ENCODE results near the gene NFIC.
A peak's percentile ranks its signal among the peaks of the same experiment; 100 is the strongest.

NFIC gene

GRCh38 chr19:3467437-3468198, 101.2 kb downstream of the NFIC start:
- no peak for TF ChIP-seq EZH2 (optimal IDR thresholded peaks at IDR 0.05; ENCODE audit: low read depth, low read length)
- TF ChIP-seq CTCF (IDR thresholded peaks at IDR 0.05; ENCODE audit: low read length) = no peak
- TF ChIP-seq EZH2phosphoT487 (IDR thresholded peaks at IDR 0.05; ENCODE audit: low read length) = no peak
- Histone ChIP-seq H3K79me2 (ENCODE audit: low read length) (no peaks in the 10 kb centered on the region), H3K9me2 (replicated peaks; ENCODE audit: insufficient read depth, low read length) (no peaks in the 10 kb centered on the region), H3K27ac (ENCODE audit: low read length) (no peak overlapping the region), H3K4me1 (ENCODE audit: low read length) (no peaks in the 10 kb centered on the region), H3K9me3 (replicated peaks; ENCODE audit: insufficient read depth, low read length) (no peaks in the 10 kb centered on the region), H3K4me3 (ENCODE audit: low read length) (no peak overlapping the region), H3K36me3 (replicated peaks; ENCODE audit: insufficient read depth, low read length) (no peaks in the 10 kb centered on the region), H2AFZ (ENCODE audit: low read length) (no peak overlapping the region), H3K27me3 (replicated peaks; ENCODE audit: insufficient read depth, low read length) (peaks cover 78% of the 10 kb centered on the region), H3K4me2 (ENCODE audit: low read depth, low read length) (no peak overlapping the region), H3F3A (ENCODE audit: insufficient read depth, low read length) (no peaks in the 10 kb centered on the region), H3K9ac (ENCODE audit: low read length) (no peak overlapping the region), H4K20me1 (ENCODE audit: insufficient read depth, low read length) (no peaks in the 10 kb centered on the region)
- DNase-seq = no peak

GRCh38 chr19:3468211-3468610, 101.8 kb downstream of the NFIC start:
- Histone ChIP-seq H3K9me3 (replicated peaks; ENCODE audit: insufficient read depth, low read length) (no peaks in the 10 kb centered on the region), H3K36me3 (replicated peaks; ENCODE audit: insufficient read depth, low read length) (no peaks in the 10 kb centered on the region), H3K9me2 (replicated peaks; ENCODE audit: insufficient read depth, low read length) (no peaks in the 10 kb centered on the region), H3K4me1 (ENCODE audit: low read length) (no peaks in the 10 kb centered on the region), H3K79me2 (ENCODE audit: low read length) (no peaks in the 10 kb centered on the region), H3K27me3 (replicated peaks; ENCODE audit: insufficient read depth, low read length) (peaks cover 72% of the 10 kb centered on the region), H3K9ac (ENCODE audit: low read length) (no peak overlapping the region), H3K27ac (ENCODE audit: low read length) (no peak overlapping the region), H3F3A (ENCODE audit: insufficient read depth, low read length) (no peaks in the 10 kb centered on the region), H4K20me1 (ENCODE audit: insufficient read depth, low read length) (no peaks in the 10 kb centered on the region), H3K4me2 (ENCODE audit: low read depth, low read length) (no peak overlapping the region), H3K4me3 (ENCODE audit: low read length) (no peak overlapping the region), H2AFZ (ENCODE audit: low read length) (no peak overlapping the region)
- DNase-seq = no peak
- TF ChIP-seq EZH2 (optimal IDR thresholded peaks at IDR 0.05; ENCODE audit: low read depth, low read length) (no peak), EZH2phosphoT487 (IDR thresholded peaks at IDR 0.05; ENCODE audit: low read length) (no peak), CTCF (IDR thresholded peaks at IDR 0.05; ENCODE audit: low read length) (no peak)

GRCh38 chr19:3469638-3470499, 103.5 kb downstream of the NFIC start:
- no peaks in the 10 kb centered on the region for H3K9me2 ChIP-seq (replicated peaks; ENCODE audit: insufficient read depth, low read length)
- H3K9ac ChIP-seq (ENCODE audit: low read length) = no peak overlapping the region
- no peak for DNase-seq
- peaks cover 77% of the 10 kb centered on the region for H3K27me3 ChIP-seq (replicated peaks; ENCODE audit: insufficient read depth, low read length)
- no peaks in the 10 kb centered on the region for H4K20me1 ChIP-seq (ENCODE audit: insufficient read depth, low read length)
- no peak overlapping the region for H2AFZ ChIP-seq (ENCODE audit: low read length)
- TF ChIP-seq CTCF (IDR thresholded peaks at IDR 0.05; ENCODE audit: low read length) (no peak), EZH2 (optimal IDR thresholded peaks at IDR 0.05; ENCODE audit: low read depth, low read length) (peak; percentile 29)
- no peak overlapping the region for H3K27ac ChIP-seq (ENCODE audit: low read length)
- H3K4me1 ChIP-seq (ENCODE audit: low read length) = no peaks in the 10 kb centered on the region
- no peaks in the 10 kb centered on the region for H3K9me3 ChIP-seq (replicated peaks; ENCODE audit: insufficient read depth, low read length)
- H3F3A ChIP-seq (ENCODE audit: insufficient read depth, low read length) = no peaks in the 10 kb centered on the region
- H3K36me3 ChIP-seq (replicated peaks; ENCODE audit: insufficient read depth, low read length) = no peaks in the 10 kb centered on the region
- H3K79me2 ChIP-seq (ENCODE audit: low read length) = no peaks in the 10 kb centered on the region
- H3K4me2 ChIP-seq (ENCODE audit: low read depth, low read length) = no peak overlapping the region
- H3K4me3 ChIP-seq (ENCODE audit: low read length) = no peak overlapping the region

All from MM.1S (cell line).